Globus pallidus (tissue), 1 donor: ENCODE results near the gene KLHL9.

ENCODE experiments used
- DNase-seq: peaks from one replicate; pipeline ENCODE4 v3.0.0-alpha.2; 2015; ENCODE audit warnings: low spot score

The KLHL9 gene

GRCh38 chr9:21317956-21318923 is 17.0 kb downstream of the KLHL9 start:
- DNase-seq = peak; percentile 62

GRCh38 chr9:21316860-21317259 is 18.3 kb downstream of the KLHL9 start:
- DNase-seq = no peak

GRCh38 chr9:21316032-21316842 is 19.0 kb downstream of the KLHL9 start:
- no peak for DNase-seq

- DNase-seq = no peak
Measured at GRCh38 chr9:21314152-21314551, 21.1 kb downstream of the KLHL9 start.

GRCh38 chr9:21311889-21312288 is 23.3 kb downstream of the KLHL9 start:
- DNase-seq = no peak

GRCh38 chr9:21305213-21305612 is 30.0 kb downstream of the KLHL9 start, which contains the start of gene IFNA5:
TSS of gene IFNA5 (minus strand) at chr9:21305313. CDS start at chr9:21305256, 57 bp downstream.
- no peak for DNase-seq

- DNase-seq = no peak
Measured at GRCh38 chr9:21295992-21296391, 39.2 kb downstream of the KLHL9 start.

- DNase-seq = no peak
Measured at GRCh38 chr9:21294904-21295538, 40.2 kb downstream of the KLHL9 start.

GRCh38 chr9:21294364-21294774 is 40.8 kb downstream of the KLHL9 start:
- no peak for DNase-seq

- no peak for DNase-seq
Measured at GRCh38 chr9:21289848-21290247, 45.4 kb downstream of the KLHL9 start.

- no peak for DNase-seq
Measured at GRCh38 chr9:21287280-21287679, 47.9 kb downstream of the KLHL9 start.

GRCh38 chr9:21286659-21287058 is 48.5 kb downstream of the KLHL9 start:
- DNase-seq = no peak

- no peak for DNase-seq
Measured at GRCh38 chr9:21286099-21286498, 49.1 kb downstream of the KLHL9 start.

- DNase-seq = no peak
Measured at GRCh38 chr9:21281275-21281674, 53.9 kb downstream of the KLHL9 start.
